ENCODE results near the gene TRAPPC6A.

GRCh38 chr19:45213031-45213430, 35.0 kb upstream of the TRAPPC6A start:
- no peak for TF ChIP-seq CTCF (IDR thresholded peaks at IDR 0.05 in 4 of 5, conservative IDR thresholded peaks at IDR 0.05 in 1 of 5)
- TF ChIP-seq POLR2A (IDR thresholded peaks at IDR 0.05), result no peak
